Measurements from ENCODE around the gene FBXL13.

Gene FBXL13

DNA sequence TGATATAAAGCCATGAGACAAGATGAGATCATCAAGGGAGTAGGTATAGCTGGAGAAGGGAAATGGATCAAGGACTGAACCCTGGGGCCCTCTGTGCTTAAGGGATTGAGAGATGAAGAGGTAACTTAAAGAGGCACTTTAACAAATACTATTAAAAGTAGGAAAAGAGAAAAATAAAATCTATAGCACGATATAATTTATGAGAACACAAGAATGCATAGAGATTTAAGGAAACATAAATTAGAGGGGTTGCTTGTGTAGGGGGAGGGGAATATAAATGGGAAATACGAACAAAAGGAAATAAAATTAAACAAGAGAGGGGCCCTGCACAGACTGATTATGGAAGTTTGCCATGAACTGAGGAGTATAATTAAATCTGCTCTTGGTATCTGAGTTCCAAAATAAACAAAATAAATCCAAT lies 177.4 kb downstream of the FBXL13 start:
- H3K9me3 Mint-ChIP-seq: peaks cover under 1% of the 10 kb centered on the region
- no peaks in the 10 kb centered on the region for H3K27me3 Mint-ChIP-seq (ENCODE audit: low read depth)
- H3K27ac Mint-ChIP-seq: peak overlapping the region; percentile 90 to 96 (median 92)
- H3K4me3 Mint-ChIP-seq: no peak overlapping the region
- peaks cover 45% of the 10 kb centered on the region for H3K4me1 Mint-ChIP-seq
- H3K36me3 Mint-ChIP-seq (ENCODE audit: low read depth): no peaks in the 10 kb centered on the region
- TF ChIP-seq, protein P1, sequence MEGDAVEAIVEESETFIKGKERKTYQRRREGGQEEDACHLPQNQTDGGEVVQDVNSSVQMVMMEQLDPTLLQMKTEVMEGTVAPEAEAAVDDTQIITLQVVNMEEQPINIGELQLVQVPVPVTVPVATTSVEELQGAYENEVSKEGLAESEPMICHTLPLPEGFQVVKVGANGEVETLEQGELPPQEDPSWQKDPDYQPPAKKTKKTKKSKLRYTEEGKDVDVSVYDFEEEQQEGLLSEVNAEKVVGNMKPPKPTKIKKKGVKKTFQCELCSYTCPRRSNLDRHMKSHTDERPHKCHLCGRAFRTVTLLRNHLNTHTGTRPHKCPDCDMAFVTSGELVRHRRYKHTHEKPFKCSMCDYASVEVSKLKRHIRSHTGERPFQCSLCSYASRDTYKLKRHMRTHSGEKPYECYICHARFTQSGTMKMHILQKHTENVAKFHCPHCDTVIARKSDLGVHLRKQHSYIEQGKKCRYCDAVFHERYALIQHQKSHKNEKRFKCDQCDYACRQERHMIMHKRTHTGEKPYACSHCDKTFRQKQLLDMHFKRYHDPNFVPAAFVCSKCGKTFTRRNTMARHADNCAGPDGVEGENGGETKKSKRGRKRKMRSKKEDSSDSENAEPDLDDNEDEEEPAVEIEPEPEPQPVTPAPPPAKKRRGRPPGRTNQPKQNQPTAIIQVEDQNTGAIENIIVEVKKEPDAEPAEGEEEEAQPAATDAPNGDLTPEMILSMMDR (IDR thresholded peaks at IDR 0.05; ENCODE audit: unreplicated experiment in 3 of 3): no peak

DNA sequence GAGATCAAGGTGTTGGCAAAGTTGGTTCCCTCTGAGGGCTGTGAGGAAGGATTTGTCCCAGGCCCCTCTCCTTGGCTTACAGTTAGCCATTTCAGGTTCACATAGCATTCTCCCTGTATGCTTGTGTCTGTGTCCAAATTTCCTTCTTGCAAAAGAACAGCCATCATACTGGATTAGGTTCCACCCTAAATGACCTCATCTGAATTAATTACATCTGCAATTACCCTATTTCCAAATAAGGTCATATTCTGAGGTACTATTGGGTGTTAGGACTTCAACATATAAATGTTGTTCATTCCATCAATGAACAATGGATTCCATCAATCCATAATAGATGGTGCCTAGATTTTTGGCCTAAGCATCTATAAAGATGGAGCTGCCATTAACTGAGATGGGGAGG lies 178.0 kb downstream of the FBXL13 start:
- TF ChIP-seq, protein P1 (IDR thresholded peaks at IDR 0.05; ENCODE audit: unreplicated experiment in 3 of 3): no peak
- Mint-ChIP-seq H3K27me3 (ENCODE audit: low read depth) (no peaks in the 10 kb centered on the region), H3K4me1 (peaks cover 50% of the 10 kb centered on the region), H3K36me3 (ENCODE audit: low read depth) (no peaks in the 10 kb centered on the region), H3K4me3 (no peak overlapping the region), H3K27ac (peak overlapping the region; percentile 90 to 96 (median 92)), H3K9me3 (no peaks in the 10 kb centered on the region)

DNA sequence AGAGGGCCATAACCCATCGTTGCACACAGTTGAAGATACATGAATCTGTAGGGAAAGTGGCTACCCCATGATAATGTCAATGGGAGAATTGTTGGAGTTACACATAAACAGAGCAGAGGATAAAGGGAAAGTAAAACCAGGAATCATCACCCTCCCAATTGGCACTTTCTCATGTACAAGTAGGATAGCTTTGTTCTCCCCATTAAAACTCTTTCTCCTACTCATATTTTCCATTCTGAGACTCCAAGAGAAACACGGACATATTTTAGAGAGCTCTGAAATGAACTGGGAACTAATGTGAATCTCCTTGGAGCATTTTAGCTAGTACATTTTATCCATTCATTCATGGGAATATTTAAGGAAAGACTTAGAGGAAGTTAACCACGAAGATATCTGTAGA lies 179.0 kb downstream of the FBXL13 start:
- Mint-ChIP-seq H3K4me1 (peaks cover 60% of the 10 kb centered on the region), H3K9me3 (no peaks in the 10 kb centered on the region), H3K36me3 (ENCODE audit: low read depth) (no peaks in the 10 kb centered on the region), H3K4me3 (peak overlapping the region in 1 of 3 experiments; percentile 7), H3K27me3 (ENCODE audit: low read depth) (no peaks in the 10 kb centered on the region), H3K27ac (peak overlapping the region; percentile 90 to 96 (median 92))
- TF ChIP-seq, protein P1 (IDR thresholded peaks at IDR 0.05; ENCODE audit: unreplicated experiment in 3 of 3): no peak

DNA sequence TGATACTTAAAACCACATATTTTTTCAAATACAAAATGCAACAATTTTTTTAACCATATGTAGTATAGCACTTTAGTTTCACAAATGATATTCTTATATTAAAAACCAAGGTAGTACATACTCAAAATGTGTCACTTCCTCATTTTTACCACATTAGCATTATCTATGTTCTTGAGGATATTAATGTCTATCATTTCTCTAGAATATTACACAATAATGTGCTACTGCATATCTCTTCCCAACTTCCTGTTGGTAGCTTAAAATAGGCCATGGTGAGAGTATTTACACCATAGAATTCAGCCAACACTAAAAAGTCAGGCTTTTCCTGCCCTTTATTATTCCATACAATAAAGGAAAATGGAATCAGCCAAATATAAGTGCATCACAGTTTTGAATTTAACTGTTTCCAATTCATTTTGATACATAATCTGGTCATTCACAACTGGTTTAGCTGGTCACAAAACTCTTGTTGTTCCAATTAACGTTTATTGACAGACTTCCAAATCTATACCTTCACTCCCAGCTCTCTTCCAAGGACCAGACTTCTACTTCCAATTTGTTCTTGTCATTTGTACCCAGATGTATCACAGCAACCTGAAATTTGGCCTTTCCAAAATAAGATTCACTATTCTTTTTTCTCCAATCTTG lies 181.8 kb downstream of the FBXL13 start:
- Mint-ChIP-seq H3K9me3 (no peaks in the 10 kb centered on the region), H3K4me1 (peaks cover 75% of the 10 kb centered on the region), H3K27me3 (ENCODE audit: low read depth) (no peaks in the 10 kb centered on the region), H3K27ac (peak overlapping the region in 1 of 3 experiments; percentile 98), H3K36me3 (ENCODE audit: low read depth) (no peaks in the 10 kb centered on the region), H3K4me3 (no peak overlapping the region)
- TF ChIP-seq, protein P1 (IDR thresholded peaks at IDR 0.05; ENCODE audit: unreplicated experiment in 3 of 3): no peak

DNA sequence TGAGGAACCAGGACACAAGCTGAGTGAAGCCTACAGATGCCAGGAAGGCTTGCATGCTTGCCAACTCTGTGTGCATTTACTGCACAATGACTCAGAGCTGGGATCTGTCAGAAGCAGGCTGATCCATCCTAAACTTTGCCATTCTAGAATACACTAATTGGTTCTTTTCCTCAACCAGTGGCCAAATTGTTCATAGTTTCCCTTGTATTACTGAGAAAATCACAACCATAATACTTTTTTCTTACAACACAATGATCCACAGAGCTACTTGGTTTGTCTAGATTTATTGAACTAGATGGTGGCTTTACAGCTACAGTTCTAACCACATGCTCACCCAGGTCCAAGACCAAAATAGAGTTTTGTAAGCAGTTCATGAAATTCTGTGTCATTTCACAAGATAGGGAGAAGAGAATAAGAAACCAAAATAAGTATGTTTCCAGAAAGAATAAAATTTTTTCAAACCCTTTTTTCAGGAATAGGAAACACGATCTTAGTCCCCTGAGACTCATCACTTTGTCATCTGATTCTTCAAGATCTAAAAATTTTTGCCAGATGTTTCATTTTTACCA lies 182.8 kb downstream of the FBXL13 start:
- TF ChIP-seq, protein P1 (IDR thresholded peaks at IDR 0.05; ENCODE audit: unreplicated experiment in 3 of 3): no peak
- Mint-ChIP-seq H3K27ac (peak overlapping the region; percentile 91 to 98 (median 96)), H3K36me3 (ENCODE audit: low read depth) (no peaks in the 10 kb centered on the region), H3K9me3 (no peaks in the 10 kb centered on the region), H3K4me1 (peaks cover 72% of the 10 kb centered on the region), H3K27me3 (ENCODE audit: low read depth) (no peaks in the 10 kb centered on the region), H3K4me3 (peak overlapping the region in 2 of 3 experiments; percentile 33 to 58)
